Measurements from ENCODE around the gene PPP1R3C. TPM values are rescaled to one million over a fixed set of nuclear protein-coding genes. Genes with fewer than 3 reads are reported as not detected.

PPP1R3C gene
- total RNA-seq, 1 experiment from 2014 or later = 2.7 TPM

DNA sequence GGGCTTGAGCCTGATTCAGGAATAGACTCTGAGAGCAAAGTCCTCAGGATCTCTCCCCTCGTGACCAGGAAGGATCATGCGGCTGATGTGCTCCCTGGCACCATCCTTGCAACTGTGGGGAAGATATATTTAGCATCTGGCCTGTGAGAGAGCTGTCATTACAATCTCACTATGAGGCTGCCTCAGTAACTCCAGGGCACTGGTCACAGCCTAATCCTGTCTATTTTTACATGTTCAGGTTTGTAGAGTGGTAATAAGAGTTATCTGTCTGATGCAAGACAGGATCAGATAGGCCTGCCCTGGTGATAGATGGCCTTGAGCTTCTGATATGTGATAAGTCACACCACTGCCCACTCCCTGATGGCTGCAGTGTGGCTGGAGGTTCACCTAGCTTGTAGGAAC lies 50.7 kb downstream of the PPP1R3C start:
- TF ChIP-seq EZH2 (IDR thresholded peaks at IDR 0.05; ENCODE audit: borderline replicate concordance, low read depth, low read length, poor library complexity, severe bottlenecking) = no peak
- TF ChIP-seq, protein P1, sequence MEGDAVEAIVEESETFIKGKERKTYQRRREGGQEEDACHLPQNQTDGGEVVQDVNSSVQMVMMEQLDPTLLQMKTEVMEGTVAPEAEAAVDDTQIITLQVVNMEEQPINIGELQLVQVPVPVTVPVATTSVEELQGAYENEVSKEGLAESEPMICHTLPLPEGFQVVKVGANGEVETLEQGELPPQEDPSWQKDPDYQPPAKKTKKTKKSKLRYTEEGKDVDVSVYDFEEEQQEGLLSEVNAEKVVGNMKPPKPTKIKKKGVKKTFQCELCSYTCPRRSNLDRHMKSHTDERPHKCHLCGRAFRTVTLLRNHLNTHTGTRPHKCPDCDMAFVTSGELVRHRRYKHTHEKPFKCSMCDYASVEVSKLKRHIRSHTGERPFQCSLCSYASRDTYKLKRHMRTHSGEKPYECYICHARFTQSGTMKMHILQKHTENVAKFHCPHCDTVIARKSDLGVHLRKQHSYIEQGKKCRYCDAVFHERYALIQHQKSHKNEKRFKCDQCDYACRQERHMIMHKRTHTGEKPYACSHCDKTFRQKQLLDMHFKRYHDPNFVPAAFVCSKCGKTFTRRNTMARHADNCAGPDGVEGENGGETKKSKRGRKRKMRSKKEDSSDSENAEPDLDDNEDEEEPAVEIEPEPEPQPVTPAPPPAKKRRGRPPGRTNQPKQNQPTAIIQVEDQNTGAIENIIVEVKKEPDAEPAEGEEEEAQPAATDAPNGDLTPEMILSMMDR (conservative IDR thresholded peaks at IDR 0.05; ENCODE audit: low read depth, low read length) = no peak
- BruUV-seq (replicated peaks) = no TSS peak
- ChIA-PET CTCF (no interaction called here), POLR2A (ENCODE audit: low non-redundant PET) (no interaction called here)
- H3K27ac ChIP-seq (ENCODE audit: low read depth, low read length, poor library complexity, severe bottlenecking) = no peak overlapping the region
- H3K4me1 ChIP-seq (ENCODE audit: insufficient read depth, low read length, poor library complexity, severe bottlenecking) = no peaks in the 10 kb centered on the region
- no peak for DNase-seq (ENCODE audit: low spot score)
- intact Hi-C loops (cut with micrococcal nuclease; ENCODE audit: unreplicated experiment) = no loop called here
- no peak overlapping the region for H3K4me3 ChIP-seq (ENCODE audit: low read depth, low read length, poor library complexity, severe bottlenecking)
- H3K36me3 ChIP-seq (ENCODE audit: insufficient read depth, low read length, poor library complexity, severe bottlenecking) = no peaks in the 10 kb centered on the region
- no peaks in the 10 kb centered on the region for H3K9me3 ChIP-seq (ENCODE audit: low read depth, low read length, poor library complexity, severe bottlenecking)
- no peaks in the 10 kb centered on the region for H3K27me3 ChIP-seq (replicated peaks; ENCODE audit: insufficient read depth, low read depth, low read length, poor library complexity)

DNA sequence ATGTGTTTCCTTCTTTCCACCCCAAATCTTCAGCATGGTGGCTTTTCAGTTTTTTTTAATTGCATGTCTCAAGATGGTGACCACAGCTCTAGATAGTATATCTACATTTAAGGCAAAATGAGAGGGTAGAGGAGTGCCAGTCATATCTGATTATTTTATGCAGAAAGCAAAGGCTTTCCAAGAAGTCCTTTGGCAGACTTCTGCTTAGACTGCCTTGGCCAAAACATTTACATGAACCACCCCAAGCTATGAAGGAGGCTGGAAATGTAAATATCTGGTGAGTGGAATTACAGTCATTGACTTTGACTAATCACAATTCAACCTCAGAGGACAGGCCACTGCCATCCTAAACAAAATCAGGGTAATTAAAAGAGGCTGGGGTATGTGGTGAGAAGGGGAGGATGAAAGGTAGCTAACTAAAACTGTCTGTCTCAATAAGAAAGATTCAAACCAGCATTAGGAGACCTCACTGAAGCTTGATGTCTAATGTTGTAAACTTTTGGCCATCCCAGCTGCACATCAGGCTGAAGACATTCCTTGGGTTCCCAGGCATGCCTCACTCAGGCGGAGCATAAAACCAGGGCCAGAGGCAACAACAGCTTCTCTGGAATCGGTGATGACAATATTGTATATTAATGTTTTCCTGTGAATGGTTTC lies 53.4 kb downstream of the PPP1R3C start:
- intact Hi-C loops (cut with micrococcal nuclease; ENCODE audit: unreplicated experiment) = no loop called here
- H3K9me3 ChIP-seq (ENCODE audit: low read depth, low read length, poor library complexity, severe bottlenecking) = no peaks in the 10 kb centered on the region
- ChIA-PET CTCF (no interaction called here), POLR2A (ENCODE audit: low non-redundant PET) (no interaction called here)
- TF ChIP-seq EZH2 (IDR thresholded peaks at IDR 0.05; ENCODE audit: borderline replicate concordance, low read depth, low read length, poor library complexity, severe bottlenecking) = no peak
- TF ChIP-seq, protein P1 (conservative IDR thresholded peaks at IDR 0.05; ENCODE audit: low read depth, low read length) = no peak
- H3K27ac ChIP-seq (ENCODE audit: low read depth, low read length, poor library complexity, severe bottlenecking) = no peak overlapping the region
- no peak for DNase-seq (ENCODE audit: low spot score)
- no TSS peak for BruUV-seq (replicated peaks)
- H3K27me3 ChIP-seq (replicated peaks; ENCODE audit: insufficient read depth, low read depth, low read length, poor library complexity) = no peaks in the 10 kb centered on the region
- no peaks in the 10 kb centered on the region for H3K36me3 ChIP-seq (ENCODE audit: insufficient read depth, low read length, poor library complexity, severe bottlenecking)
- H3K4me1 ChIP-seq (ENCODE audit: insufficient read depth, low read length, poor library complexity, severe bottlenecking) = no peaks in the 10 kb centered on the region
- no peak overlapping the region for H3K4me3 ChIP-seq (ENCODE audit: low read depth, low read length, poor library complexity, severe bottlenecking)

Other genes with a start within 250 kb of the PPP1R3C start
- gene HECTD2, start 222.7 kb downstream of the PPP1R3C start, total RNA-seq (2021) = 15.1 and 20.9 TPM in 2 replicates
- 38.1 and 39.4 TPM in 2 replicates for gene TNKS2, start 165.4 kb upstream of the PPP1R3C start, total RNA-seq (2021)

All from A673 (cell line).